Skeletal muscle cell (primary cell): ENCODE measurements around the gene GFER.
A peak's percentile ranks its signal among the peaks of the same experiment; 100 is the strongest.
"Not testable (repeated sequence)": the region's sequence is repeated elsewhere in the genome, so short reads cannot be mapped to it uniquely, and the experiment has no call there.

Experiments
- DNase-seq: peaks from one replicate; pipeline ENCODE4 v3.0.0-alpha.2; 2010; ENCODE audit warnings: low read depth
- H3K4me3 ChIP-seq: 2 replicates; pipeline ENCODE4 v1.5.1; 2011; ENCODE audit warnings: low read depth, mild to moderate bottlenecking, control low read depth, low read length, moderate library complexity

The GFER gene

GRCh38 chr16:1983544-1984346 is at the start of gene GFER:
Gene GFER, plus strand, starts transcription at chr16:1984193. Its CDS starts 26 bp downstream, at chr16:1984219.
- peak; percentile 70 for DNase-seq
- peak within 1 kb of the TSS; percentile 71 for H3K4me3 ChIP-seq

GRCh38 chr16:1936945-1937479 is 47.0 kb upstream of the GFER start:
- no peak overlapping the region for H3K4me3 ChIP-seq
- no peak for DNase-seq

DNA sequence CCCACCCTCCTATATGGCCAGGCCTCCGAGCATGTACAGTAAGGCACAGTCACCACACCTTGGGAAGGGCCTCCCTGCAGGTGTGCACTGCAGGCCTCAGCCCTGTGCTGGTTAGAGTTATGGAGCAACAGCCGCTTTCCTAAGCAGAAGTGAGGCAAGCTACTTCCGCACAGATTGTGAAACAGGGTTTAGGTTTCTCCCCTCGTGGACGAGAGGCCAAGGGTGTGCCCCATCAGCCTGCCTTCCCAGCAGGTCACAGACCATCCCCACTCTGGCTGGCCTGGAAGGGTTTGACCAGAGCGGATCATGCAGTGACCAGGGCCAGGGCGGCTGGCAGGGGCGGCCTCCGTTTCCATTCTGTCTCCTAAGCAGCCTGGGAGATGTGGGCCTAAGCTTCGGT is 45.7 kb upstream of the GFER start:
- no peak for DNase-seq
- H3K4me3 ChIP-seq: no peak overlapping the region

DNA sequence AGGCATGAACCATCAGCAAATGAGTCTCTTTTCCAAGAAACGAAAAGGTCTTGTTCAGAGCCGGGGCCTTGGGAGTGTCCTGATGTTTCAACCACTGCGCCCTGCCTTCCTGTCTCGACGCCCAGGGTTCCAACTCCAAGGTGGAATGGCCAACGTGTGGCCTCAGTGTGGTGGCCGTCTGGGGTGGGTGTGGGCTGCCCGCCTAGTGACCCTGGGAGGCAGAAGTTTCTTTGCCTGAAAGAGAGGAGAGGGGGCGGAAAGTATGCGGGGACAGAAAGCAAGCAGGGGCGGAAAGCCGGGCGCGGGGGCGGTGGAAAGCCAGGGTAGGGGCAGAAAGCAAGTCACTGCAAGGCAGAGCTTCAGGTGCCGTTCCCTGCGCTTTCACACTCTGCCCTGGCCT is 45.1 kb upstream of the GFER start:
- H3K4me3 ChIP-seq: no peak overlapping the region
- no peak for DNase-seq

GRCh38 chr16:1939833-1940232 is 44.2 kb upstream of the GFER start:
- not testable (repeated sequence) for DNase-seq, H3K4me3 ChIP-seq

DNA sequence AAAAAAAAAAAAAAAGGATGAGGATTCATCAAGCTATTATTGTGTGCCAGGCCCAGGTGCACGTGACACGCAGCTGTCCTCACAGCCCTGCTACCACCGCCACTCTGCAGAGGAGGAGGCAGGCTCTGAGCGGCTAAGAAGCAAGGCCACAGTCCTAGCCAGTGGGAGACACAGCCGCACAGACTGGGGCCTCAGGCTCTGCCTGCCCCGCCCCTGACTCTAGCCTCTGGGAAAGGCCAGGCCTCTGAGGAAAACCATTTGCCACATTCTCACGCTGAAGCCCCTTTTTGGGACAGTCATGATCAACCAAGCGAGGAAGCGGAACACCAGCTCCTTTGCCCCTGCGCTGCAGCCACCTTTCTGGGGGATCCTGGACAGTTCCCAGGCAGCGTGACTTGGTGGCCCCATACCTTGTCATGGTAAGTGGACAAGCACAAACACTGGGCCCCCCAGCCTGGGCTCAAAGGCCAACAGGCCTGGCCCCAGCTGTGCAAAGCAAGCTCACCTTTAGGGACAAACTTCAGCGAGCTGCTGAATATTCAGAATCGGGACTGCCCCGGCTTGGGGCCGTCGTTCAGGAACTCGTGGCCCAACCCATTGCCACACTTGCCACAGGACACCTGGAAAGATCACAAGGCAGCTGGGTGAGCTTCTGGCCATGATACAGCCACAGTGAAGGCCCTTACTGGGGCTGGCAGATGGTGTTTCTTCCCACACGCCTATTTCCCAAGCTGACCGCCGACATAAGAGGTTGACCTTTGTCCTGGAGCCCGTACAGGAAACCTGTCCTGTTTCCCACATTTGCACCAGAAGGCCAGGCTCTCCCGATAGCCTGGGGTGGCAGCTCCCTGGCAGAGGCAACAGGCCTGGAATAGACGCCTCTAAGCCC is 43.5 kb upstream of the GFER start:
- DNase-seq: no peak
- H3K4me3 ChIP-seq: no peak overlapping the region

- DNase-seq: no peak
- H3K4me3 ChIP-seq: no peak overlapping the region
Observed at GRCh38 chr16:1941162-1942046, 42.6 kb upstream of the GFER start.

- DNase-seq: no peak
- peak overlapping the region; percentile 93 for H3K4me3 ChIP-seq
Observed at GRCh38 chr16:1942047-1942809, 41.8 kb upstream of the GFER start.

DNA sequence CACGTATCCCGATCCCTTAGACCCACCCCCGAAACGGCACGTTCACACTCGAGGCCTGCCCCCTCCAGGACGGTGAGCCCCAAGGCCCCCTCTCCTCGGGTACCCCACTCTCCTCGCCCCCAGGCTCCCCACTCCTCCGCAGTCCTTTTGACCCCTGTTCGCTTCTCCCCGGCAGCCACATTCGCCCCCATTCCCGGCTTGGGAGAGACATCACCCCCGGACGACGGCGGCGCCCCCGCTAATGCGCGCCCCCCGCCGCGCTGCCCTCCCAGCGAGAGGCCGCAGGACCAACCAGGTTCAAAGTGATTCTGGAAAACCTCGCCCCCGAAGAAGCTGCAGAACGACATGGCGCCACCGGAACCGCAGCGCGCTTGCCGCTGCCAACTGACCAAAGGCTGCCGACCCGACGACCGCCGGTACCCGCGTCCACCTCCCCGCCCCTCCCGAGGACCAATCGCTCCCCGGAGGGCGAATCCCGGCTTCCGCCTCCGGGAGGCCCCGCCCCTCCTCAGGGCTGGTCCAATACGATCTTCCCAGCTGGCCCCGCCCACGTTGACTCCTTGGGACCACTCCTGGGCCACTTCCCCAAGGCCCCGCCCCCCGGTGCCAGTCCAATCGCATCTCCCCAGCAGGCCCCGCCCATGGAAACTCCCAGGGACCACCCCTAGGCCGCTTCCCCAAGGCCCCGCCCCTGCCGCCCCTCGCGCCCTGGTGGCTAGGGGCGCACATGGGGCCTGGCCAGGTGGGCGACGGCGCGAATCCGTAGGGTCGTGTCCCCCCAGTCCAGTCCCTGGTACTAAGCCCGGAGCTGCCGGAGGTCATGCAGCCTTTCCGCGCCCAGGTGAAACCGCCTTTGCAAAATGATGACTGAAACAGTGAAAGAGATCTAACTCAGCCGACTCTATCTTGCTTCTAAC is 40.9 kb upstream of the GFER start, which contains the start of gene MSRB1:
TSS of gene MSRB1 (minus strand) at position 390 of the 917 bp plus-strand sequence. CDS start at position 347, 43 bp downstream.
- peak within 1 kb of the TSS; percentile 93 for H3K4me3 ChIP-seq
- DNase-seq: peak; percentile 91

DNA sequence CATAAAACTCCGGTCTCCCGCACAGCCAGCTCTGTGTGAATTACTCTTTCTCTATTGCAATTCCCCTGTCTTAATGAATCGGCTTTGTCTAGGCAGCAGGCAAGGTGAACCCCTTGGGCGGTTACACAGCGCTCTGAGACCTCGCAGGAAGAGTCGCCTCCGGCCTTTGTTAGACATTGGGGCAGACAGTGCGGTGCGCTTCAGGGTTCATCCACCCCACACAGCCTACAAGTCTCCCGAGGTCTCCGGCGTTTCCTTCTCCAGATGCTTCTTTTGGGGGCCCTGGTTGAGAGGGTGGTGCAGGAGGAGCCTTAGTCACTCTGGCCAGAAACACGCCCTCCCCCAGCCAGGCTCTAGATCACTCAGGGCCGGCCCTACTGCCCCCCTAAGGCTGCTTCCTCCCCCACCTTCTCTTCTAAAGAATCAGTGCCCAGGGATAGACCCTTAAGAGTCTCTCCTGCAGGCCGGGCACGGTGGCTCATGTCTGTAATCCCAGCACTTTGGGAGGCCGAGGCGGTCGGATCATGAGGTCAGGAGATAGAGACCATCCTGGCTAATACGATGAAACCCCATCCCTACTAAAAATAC is 39.3 kb upstream of the GFER start:
- DNase-seq: no peak
- no peak overlapping the region for H3K4me3 ChIP-seq

DNA sequence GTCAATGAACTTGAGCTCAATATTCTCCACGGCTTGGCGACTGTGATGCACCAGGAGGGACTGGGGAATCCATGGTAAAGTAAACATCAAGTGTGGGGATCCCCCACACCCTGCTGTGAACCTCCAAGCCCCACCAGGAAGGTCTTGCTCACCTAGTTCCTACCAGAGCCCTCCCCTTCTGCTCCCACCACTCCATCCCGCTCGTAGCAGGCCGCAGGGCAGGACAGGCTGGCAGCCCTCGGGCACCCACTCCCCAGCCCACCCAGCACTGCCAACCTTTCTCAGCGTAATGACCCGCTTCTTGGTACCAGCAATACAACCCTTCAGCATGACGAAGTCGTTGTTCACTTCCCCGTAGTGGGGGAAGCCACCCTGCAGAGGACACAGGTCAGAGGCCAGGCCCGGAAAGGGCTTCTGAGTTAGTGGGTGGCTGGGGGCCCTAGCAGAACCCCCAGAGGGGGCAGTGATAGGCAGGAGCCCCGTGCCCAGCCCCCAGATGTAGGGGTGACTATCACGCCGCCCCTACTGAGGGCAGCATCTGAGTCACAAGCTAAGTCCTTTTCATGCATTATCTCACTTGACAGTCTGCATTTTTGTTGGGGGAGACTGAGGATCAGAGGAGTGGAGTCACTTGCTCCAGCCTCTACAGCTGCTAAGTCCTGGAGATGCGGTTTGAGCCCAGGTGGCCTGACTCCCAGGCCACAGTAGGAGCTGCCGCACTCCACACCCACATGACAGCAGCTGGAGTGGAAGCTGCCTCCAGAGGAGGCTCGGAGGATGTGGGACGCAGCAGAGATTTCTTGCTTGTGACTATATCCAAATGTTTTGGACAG is 38.2 kb upstream of the GFER start:
- DNase-seq: no peak
- no peak overlapping the region for H3K4me3 ChIP-seq

DNA sequence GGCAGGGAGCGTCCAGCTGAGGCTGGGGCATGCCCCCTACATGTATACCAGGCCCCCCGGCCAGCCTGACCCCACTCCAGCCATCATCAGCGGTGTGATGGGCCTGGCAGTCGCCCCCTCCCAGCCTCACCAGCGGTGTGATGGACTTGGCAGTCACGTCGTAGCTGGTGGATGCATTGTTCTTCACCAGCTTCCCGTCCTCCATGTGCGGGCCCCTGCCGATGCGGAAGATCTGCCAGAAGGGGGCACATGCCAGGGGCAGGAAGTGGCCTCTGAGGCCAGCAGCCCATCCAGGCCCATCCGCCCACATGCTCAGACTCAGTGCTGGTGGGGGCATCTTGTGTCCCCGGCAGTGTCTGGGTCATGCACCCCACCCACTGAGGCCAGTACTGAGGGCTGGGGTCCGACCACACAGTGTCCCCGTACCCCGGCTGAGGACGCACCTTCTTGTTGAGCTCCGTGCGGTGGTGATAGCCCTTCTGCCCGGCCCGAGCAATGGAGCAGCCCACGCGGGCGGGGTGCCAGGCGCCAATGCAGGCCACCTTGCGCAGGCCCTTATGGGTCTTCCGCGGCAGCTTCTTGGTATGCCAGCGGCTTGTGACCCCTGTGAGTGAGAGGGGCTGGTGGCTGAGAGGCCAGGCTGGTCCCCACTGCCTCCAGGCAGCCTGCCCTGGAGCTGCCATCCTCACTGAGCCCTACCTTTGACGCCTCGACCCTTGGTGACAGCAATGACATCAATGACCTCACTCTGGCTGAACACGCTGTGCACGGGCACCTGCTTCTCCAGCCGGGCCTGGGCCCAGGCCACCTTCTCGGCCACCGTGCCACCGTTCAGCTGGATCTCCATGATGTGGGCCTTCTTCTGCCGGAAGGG is 37.3 kb upstream of the GFER start:
- H3K4me3 ChIP-seq: no peak overlapping the region
- DNase-seq: no peak

DNA sequence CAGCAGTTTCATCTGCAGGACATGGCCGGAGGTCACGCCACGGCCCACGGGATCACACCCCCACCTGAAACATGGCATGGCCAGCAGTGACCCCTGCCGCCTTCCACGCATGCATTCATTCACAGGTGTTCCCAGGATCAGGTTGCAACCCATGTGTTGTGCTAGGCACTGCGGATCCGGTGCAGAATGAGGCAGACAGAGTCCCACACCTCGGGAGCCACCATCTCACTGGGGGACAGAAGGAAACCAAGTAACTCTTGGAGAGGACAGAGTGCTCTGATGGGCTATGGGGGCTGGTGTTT is 36.7 kb upstream of the GFER start:
- DNase-seq: no peak
- no peak overlapping the region for H3K4me3 ChIP-seq

DNA sequence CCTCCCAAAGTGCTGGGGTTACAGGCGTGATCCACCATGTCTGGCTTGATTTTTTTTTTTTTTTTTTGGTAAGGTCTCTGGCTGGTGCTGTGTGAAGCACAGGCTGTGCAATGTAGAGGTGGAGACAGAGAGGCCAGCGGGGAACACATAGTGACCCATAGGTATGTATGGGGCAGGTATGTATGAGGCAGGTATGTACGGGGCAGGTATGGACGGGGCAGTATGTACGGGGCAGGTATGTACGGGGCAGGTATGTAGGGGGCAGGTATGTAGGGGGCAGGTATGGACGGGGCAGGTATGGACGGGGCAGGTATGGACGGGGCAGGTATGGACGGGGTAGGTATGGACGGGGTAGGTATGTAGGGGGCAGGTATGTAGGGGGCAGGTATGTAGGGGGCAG is 34.5 kb upstream of the GFER start:
- no peak overlapping the region for H3K4me3 ChIP-seq
- DNase-seq: no peak

- H3K4me3 ChIP-seq: no peak overlapping the region
- no peak for DNase-seq
Observed at GRCh38 chr16:1950047-1950446, 33.9 kb upstream of the GFER start.

DNA sequence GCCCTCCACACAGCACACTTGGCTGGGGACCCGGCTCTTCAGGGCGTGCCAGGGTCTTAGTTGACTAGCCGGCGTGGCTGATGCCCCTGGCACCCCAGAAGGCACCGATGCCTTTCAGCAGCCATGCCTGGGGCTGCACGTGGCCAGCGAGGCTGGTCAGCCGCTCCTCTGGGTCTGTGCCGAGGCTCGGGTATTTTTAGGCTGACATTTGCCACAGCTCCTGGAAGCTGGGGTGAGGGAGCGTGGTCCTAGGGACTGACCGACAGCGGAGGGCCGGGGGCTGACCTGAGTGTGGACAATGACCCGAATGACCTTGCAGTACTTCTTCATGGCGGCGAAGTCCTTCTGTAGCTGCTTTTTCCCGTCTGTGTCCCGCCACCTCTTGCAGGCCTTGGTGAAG is 33.4 kb upstream of the GFER start:
- H3K4me3 ChIP-seq: no peak overlapping the region
- no peak for DNase-seq
